T-helper 2 cell treated with Interferon-gamma antibody and Interleukin-4, amounts not matched to agents 5 μg/mL and 100 μg/mL, for 36 hours (primary cell): ENCODE results near the gene STIM2.

Experiments
- DNase-seq: peaks from one replicate; pipeline ENCODE4 v3.0.0; 2021; ENCODE audit warnings: low spot score
- H3K27ac Mint-ChIP-seq: one replicate; pipeline ENCODE4 v1.8.0; 2021; ENCODE audit warnings: mild to moderate bottlenecking, mixed read lengths
- H3K27me3 Mint-ChIP-seq: one replicate; pipeline ENCODE4 v1.8.0; 2021; ENCODE audit warnings: low read depth, mixed read lengths
- H3K36me3 Mint-ChIP-seq: one replicate; pipeline ENCODE4 v1.8.0; 2021; ENCODE audit warnings: low read depth, mixed read lengths
- H3K4me1 Mint-ChIP-seq: one replicate; pipeline ENCODE4 v1.8.0; 2021; ENCODE audit warnings: low read depth, mixed read lengths
- H3K4me3 Mint-ChIP-seq: one replicate; pipeline ENCODE4 v1.8.0; 2022; ENCODE audit warnings: mild to moderate bottlenecking, moderate library complexity, mixed read lengths
- H3K9me3 Mint-ChIP-seq: one replicate; pipeline ENCODE4 v1.8.0; 2021; ENCODE audit warnings: mixed read lengths

The STIM2 gene

GRCh38 chr4:26912069-26912468, 51.4 kb downstream of the STIM2 start:
- no peak for DNase-seq
- H3K27ac Mint-ChIP-seq: no peak overlapping the region
- H3K36me3 Mint-ChIP-seq: peaks cover 3% of the 10 kb centered on the region
- H3K4me1 Mint-ChIP-seq: peaks cover 42% of the 10 kb centered on the region
- no peaks in the 10 kb centered on the region for H3K27me3 Mint-ChIP-seq
- no peak overlapping the region for H3K4me3 Mint-ChIP-seq
- H3K9me3 Mint-ChIP-seq: no peaks in the 10 kb centered on the region

GRCh38 chr4:26912810-26913209, 52.2 kb downstream of the STIM2 start:
- Mint-ChIP-seq H3K27me3 (no peaks in the 10 kb centered on the region), H3K4me1 (peaks cover 38% of the 10 kb centered on the region), H3K4me3 (peak overlapping the region; percentile 6), H3K9me3 (no peaks in the 10 kb centered on the region), H3K36me3 (peaks cover 4% of the 10 kb centered on the region), H3K27ac (peak overlapping the region; percentile 35)
- no peak for DNase-seq

- no peaks in the 10 kb centered on the region for H3K27me3 Mint-ChIP-seq
- H3K27ac Mint-ChIP-seq: no peak overlapping the region
- DNase-seq: no peak
- peaks cover 26% of the 10 kb centered on the region for H3K4me1 Mint-ChIP-seq
- H3K36me3 Mint-ChIP-seq: peaks cover 23% of the 10 kb centered on the region
- H3K4me3 Mint-ChIP-seq: no peak overlapping the region
- peaks cover 6% of the 10 kb centered on the region for H3K9me3 Mint-ChIP-seq
These were observed 55.6 kb downstream of the STIM2 start for GRCh38 chr4:26916195-26916594.

GRCh38 chr4:26930964-26931363, 70.3 kb downstream of the STIM2 start:
- peaks cover 12% of the 10 kb centered on the region for H3K36me3 Mint-ChIP-seq
- H3K4me3 Mint-ChIP-seq: no peak overlapping the region
- no peak for DNase-seq
- no peaks in the 10 kb centered on the region for H3K9me3 Mint-ChIP-seq
- peaks cover 10% of the 10 kb centered on the region for H3K4me1 Mint-ChIP-seq
- no peak overlapping the region for H3K27ac Mint-ChIP-seq
- H3K27me3 Mint-ChIP-seq: no peaks in the 10 kb centered on the region

GRCh38 chr4:26931451-26931850, 70.8 kb downstream of the STIM2 start:
- Mint-ChIP-seq H3K4me1 (peaks cover 15% of the 10 kb centered on the region), H3K27me3 (no peaks in the 10 kb centered on the region), H3K27ac (no peak overlapping the region)

GRCh38 chr4:26931966-26932365, 71.3 kb downstream of the STIM2 start:
- Mint-ChIP-seq H3K27ac (no peak overlapping the region), H3K9me3 (no peaks in the 10 kb centered on the region), H3K4me1 (peaks cover 16% of the 10 kb centered on the region), H3K4me3 (no peak overlapping the region), H3K36me3 (peaks cover 12% of the 10 kb centered on the region), H3K27me3 (no peaks in the 10 kb centered on the region)
- no peak for DNase-seq

More at GRCh38 chr4:26931451-26931850, 70.8 kb downstream of the STIM2 start:
- Mint-ChIP-seq H3K36me3 (peaks cover 12% of the 10 kb centered on the region), H3K4me3 (no peak overlapping the region), H3K9me3 (no peaks in the 10 kb centered on the region)
- DNase-seq: no peak

GRCh38 chr4:26935397-26935796, 74.8 kb downstream of the STIM2 start:
- Mint-ChIP-seq H3K36me3 (peaks cover 8% of the 10 kb centered on the region), H3K4me3 (no peak overlapping the region), H3K9me3 (no peaks in the 10 kb centered on the region), H3K4me1 (peaks cover 15% of the 10 kb centered on the region), H3K27me3 (no peaks in the 10 kb centered on the region), H3K27ac (no peak overlapping the region)
- no peak for DNase-seq

GRCh38 chr4:26936284-26937065, 75.8 kb downstream of the STIM2 start:
- Mint-ChIP-seq H3K9me3 (no peaks in the 10 kb centered on the region), H3K27ac (no peak overlapping the region), H3K36me3 (peaks cover 9% of the 10 kb centered on the region), H3K4me3 (no peak overlapping the region), H3K27me3 (no peaks in the 10 kb centered on the region), H3K4me1 (peaks cover 19% of the 10 kb centered on the region)
- no peak for DNase-seq

GRCh38 chr4:26937139-26937538, 76.5 kb downstream of the STIM2 start:
- Mint-ChIP-seq H3K4me1 (peaks cover 19% of the 10 kb centered on the region), H3K9me3 (no peaks in the 10 kb centered on the region), H3K27ac (no peak overlapping the region), H3K36me3 (peaks cover 9% of the 10 kb centered on the region), H3K4me3 (no peak overlapping the region), H3K27me3 (no peaks in the 10 kb centered on the region)
- DNase-seq: no peak

GRCh38 chr4:26937567-26937966, 76.9 kb downstream of the STIM2 start:
- no peak for DNase-seq
- H3K9me3 Mint-ChIP-seq: no peaks in the 10 kb centered on the region
- no peaks in the 10 kb centered on the region for H3K27me3 Mint-ChIP-seq
- no peak overlapping the region for H3K4me3 Mint-ChIP-seq
- peaks cover 9% of the 10 kb centered on the region for H3K36me3 Mint-ChIP-seq
- H3K27ac Mint-ChIP-seq: no peak overlapping the region
- peaks cover 19% of the 10 kb centered on the region for H3K4me1 Mint-ChIP-seq

GRCh38 chr4:26938516-26938915, 77.9 kb downstream of the STIM2 start:
- no peak for DNase-seq
- H3K4me1 Mint-ChIP-seq: peaks cover 19% of the 10 kb centered on the region

GRCh38 chr4:26941951-26942350, 81.3 kb downstream of the STIM2 start:
- H3K27ac Mint-ChIP-seq: no peak overlapping the region

More at GRCh38 chr4:26938516-26938915, 77.9 kb downstream of the STIM2 start:
- Mint-ChIP-seq H3K27ac (no peak overlapping the region), H3K4me3 (no peak overlapping the region), H3K9me3 (no peaks in the 10 kb centered on the region), H3K27me3 (no peaks in the 10 kb centered on the region), H3K36me3 (peaks cover 4% of the 10 kb centered on the region)

GRCh38 chr4:26942871-26943270, 82.2 kb downstream of the STIM2 start:
- H3K9me3 Mint-ChIP-seq: peaks cover 5% of the 10 kb centered on the region
- peaks cover 15% of the 10 kb centered on the region for H3K4me1 Mint-ChIP-seq
- H3K27me3 Mint-ChIP-seq: no peaks in the 10 kb centered on the region
- H3K4me3 Mint-ChIP-seq: no peak overlapping the region
- H3K36me3 Mint-ChIP-seq: peaks cover 17% of the 10 kb centered on the region
- H3K27ac Mint-ChIP-seq: no peak overlapping the region
- DNase-seq: no peak

More at GRCh38 chr4:26941951-26942350, 81.3 kb downstream of the STIM2 start:
- peaks cover 5% of the 10 kb centered on the region for H3K9me3 Mint-ChIP-seq
- no peak overlapping the region for H3K4me3 Mint-ChIP-seq
- no peaks in the 10 kb centered on the region for H3K27me3 Mint-ChIP-seq
- H3K36me3 Mint-ChIP-seq: peaks cover 13% of the 10 kb centered on the region
- peaks cover 15% of the 10 kb centered on the region for H3K4me1 Mint-ChIP-seq
- DNase-seq: no peak

GRCh38 chr4:26943391-26943790, 82.8 kb downstream of the STIM2 start:
- no peak for DNase-seq
- H3K27me3 Mint-ChIP-seq: no peaks in the 10 kb centered on the region
- H3K36me3 Mint-ChIP-seq: peaks cover 17% of the 10 kb centered on the region
- H3K4me3 Mint-ChIP-seq: no peak overlapping the region
- peaks cover 5% of the 10 kb centered on the region for H3K9me3 Mint-ChIP-seq
- H3K4me1 Mint-ChIP-seq: peaks cover 15% of the 10 kb centered on the region
- no peak overlapping the region for H3K27ac Mint-ChIP-seq

- Mint-ChIP-seq H3K27me3 (no peaks in the 10 kb centered on the region), H3K27ac (no peak overlapping the region), H3K9me3 (peaks cover 9% of the 10 kb centered on the region), H3K36me3 (peaks cover 17% of the 10 kb centered on the region), H3K4me3 (no peak overlapping the region), H3K4me1 (peaks cover 11% of the 10 kb centered on the region)
- DNase-seq: no peak
These were observed 85.2 kb downstream of the STIM2 start for GRCh38 chr4:26945794-26946193.
